HG03103 (cell line): ENCODE data around the gene CHMP1B.
"Not testable (repeated sequence)": the region's sequence is repeated elsewhere in the genome, so short reads cannot be mapped to it uniquely, and the experiment has no call there.

Experiments used
- ATAC-seq: cut with Tn5 transposase; IDR thresholded peaks from one replicate; pipeline ENCODE4 v1.9.1; 2021; ENCODE audit warnings: low read depth; ENCODE audit not compliant: unreplicated experiment

The CHMP1B gene

DNA sequence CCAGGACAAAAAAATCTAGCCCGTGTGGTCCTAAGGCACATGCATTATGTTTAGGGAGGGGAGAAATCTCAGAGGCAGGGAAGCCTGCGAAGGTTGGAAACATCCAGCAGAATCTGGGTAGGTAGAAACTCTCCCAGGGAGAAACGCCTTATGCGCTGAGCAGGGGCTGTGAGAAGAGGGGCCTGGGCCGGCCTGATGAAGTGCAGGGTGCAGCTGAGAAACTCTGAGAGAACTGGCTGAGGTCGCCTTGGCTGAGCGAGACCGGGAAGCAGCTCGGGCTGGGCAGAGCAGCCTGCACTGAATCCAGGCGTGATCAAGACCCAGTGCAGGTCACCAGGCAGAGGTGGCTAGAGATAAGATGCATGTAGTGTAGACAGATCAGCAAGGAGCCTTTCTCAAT lies 15.1 kb downstream of the CHMP1B start:
- ATAC-seq = no peak

DNA sequence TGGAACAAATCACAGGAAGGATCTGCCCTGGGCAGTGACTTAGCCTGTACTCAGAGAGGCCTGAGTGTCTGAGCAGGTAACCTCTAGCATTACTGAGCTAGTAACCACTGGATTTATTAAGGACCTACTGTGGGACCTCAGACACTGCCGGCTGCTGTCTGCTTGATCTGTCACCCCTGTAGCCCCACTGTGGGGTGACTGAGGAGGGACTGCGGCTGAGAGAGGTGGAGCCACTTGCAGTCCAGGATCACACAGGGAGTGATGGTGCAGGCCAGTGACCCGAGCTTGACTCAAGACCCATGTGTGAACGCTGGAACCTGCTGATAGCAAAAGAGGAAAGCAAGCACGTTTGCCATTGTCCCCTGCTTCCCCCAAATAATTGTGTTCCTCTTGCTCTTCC lies 15.6 kb downstream of the CHMP1B start:
- ATAC-seq = no peak

DNA sequence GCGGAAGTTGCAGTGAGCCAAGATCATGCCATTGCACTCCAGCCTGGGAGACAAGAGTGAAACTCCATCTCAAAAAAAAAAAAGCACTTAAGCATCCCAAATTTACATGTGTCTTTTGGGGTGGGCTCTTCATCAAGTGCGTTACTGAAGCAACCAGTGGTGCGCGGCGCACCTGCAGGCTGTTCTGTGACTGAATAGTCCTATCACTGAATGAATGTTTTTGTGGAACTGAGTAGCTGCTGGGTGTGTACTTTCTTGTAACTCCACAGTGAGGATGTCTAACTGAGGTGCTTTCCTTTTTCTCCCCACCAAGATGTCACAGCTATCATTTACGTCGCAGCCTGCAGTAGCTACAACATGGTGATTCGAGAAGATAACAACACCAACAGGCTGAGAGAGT lies 17.0 kb downstream of the CHMP1B start:
- no peak for ATAC-seq

DNA sequence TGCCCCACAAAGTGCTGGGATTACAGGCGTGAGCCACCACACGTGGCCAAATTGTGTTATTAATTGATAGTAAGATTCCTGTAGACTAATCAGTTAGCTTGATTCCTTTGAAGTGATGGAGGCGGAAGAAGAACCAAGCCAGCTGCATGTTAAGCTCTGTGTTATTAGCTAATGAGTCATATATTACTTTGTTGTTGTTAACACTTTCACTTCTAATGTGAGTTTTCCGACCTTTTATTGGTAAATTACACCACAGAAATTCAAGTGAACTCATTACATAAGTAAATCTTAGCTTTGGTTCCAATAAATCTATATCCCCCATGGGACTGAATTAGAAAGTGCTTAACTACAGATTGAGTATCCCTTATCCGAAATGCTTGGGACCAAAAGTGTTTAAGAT lies 20.3 kb downstream of the CHMP1B start:
- no peak for ATAC-seq

DNA sequence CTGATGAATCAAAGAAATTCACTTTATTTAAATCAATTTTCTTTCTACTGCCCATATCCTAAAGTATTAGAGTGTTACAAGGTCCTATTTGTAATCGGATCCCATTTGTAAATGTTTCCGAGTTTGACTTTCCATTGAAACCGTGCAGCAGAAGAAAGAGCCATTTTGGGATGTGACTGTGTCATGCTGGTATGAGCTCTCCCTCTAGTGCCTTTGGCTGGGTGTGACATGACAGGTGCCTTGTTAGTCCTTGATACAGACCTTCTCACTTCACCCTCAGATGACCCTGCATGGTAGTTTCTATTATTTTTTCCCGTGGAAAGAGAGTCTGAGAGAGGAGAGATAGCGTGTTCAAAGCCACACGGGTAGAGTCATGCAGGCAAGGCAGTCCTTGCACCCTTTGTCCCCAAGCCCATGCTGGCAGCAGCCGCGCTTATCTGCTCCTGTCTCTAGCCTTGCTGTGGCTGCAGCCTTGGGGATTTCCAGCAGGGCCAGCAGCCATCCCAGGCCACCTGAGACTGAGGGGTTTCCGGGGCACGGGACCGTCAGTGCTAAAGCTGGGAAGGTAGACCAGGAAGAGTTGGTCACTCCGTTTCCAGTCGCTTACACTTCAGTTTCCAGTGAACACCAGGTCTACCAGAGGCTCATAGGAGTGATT lies 21.4 kb downstream of the CHMP1B start:
- ATAC-seq = no peak

DNA sequence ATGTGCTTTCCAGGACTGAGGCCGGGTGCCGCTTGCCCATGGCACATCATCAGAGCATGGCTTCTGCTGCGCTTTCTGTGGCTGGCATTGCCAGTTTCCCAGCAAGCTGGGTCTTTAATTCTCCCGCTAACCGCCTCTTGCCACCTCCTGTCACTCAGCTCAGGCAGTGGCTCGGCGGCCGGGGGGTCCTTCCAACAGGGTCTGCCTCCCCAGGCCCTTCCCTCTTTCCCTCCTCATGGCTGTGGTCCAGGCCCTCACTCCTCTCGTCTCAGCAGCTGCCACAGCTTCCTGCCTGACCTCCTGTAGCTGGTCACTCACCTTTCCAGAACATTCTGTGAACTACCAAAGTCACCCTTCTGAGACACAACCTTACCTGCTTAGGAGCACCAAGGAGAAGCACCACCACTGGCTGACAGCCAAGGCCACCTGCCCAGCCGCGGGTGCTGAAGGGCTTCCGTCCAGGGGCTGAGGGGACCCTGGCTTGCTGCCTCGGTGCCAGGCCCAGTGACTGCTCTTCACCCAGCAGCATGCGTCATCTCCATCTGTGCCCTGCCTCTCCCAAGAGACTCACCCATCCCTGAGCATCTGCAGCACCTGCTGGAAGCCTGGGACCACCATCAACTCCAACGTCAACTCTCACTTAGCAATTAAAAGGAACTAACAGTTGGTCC lies 22.6 kb downstream of the CHMP1B start:
- no peak for ATAC-seq

DNA sequence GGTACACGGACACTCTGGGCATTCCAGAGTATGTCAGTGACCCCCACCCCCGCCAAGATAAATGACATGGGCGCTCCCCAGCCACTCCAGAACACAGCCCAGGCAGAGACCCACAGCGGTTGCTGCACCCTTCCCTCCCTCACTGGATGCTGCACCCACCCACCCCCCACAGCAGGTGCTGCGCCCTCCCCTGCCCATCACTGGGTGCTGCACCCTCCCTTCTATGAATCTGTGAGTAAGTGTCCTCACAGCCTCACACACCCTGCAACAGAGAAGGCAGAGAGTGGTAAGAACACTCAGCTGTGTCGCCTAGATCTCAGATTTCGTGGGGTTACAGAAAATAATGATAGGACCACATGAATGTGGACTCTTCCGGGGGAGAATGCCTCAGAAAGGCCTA lies 23.5 kb downstream of the CHMP1B start:
- no peak for ATAC-seq

DNA sequence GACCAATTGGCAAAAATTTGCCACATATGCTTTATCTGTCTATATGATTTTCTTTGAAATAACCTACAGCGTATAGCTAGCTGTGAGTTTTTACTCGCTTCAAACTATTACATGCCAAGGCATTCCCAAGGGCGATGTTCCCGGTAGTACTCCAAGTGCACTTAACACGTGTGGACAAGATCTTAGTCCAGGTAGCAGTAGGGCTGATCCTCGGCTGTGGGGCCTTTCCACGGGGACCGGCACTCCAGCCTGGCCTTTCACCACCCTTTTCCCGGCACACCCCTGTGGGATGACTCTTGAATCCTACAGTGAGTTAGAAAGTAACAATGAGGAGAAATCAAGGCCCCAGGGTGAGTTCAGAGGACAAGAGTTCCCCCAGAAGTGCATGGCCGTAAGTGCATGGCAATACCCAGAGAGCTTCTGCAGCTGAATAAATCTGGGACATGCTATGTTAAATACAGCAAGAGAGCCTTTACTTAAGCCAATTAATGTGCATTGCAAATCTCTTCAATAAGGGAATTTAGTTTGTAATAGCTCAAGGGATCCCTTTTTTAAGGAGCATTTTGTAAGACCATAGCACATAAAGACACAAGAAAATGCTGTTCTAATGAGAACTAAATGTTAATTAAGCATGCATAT lies 26.4 kb downstream of the CHMP1B start:
- no peak for ATAC-seq

DNA sequence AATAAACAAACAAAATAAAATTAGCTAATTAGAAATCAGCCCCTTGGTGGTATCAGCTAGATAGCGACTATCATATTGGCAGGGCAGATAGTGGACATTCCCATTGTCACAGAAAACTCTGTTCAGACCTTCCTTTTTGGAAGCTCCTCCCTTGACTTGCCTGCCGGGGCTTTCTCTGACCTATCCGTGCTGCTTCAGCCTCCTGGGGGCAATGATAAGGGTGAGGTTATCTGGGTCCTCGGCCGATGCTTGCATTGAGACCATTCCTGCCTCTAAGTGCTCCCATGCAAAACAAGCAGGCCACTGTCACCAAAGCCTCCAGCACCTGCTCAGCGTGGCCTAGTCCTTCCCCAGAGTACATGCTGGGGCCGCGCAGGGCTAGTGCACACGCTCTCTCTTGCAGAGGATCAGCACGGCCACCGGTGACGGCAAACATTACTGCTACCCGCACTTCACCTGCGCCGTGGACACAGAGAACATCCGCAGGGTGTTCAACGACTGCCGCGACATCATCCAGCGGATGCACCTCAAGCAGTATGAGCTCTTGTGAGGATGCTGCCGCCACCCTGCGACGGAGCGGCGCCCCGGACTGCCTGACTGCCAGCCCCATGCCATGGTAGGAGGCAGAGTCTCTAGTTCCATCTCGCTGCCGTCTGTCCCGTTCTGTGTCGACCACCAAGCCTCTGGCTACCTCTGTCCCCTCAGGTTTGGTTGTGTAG lies 29.5 kb downstream of the CHMP1B start:
- ATAC-seq = no peak

DNA sequence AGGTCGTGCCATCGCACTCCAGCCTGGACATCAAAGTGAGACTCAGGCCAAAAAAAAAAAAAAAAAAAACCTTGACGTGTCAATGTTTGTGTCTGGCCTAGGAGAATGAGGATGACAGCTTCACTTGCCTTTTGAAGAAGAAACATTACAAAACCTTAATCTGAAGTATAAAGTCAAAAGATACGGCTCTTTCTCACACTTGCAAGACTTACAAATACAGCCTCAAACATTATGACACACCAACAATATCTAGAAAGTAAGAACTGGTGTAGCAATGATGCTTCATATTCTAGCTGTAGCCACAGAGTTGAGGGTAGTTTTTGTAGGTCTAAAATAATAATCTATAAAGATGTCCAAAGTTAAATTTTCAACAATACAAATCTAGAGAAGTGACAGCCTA lies 31.4 kb downstream of the CHMP1B start:
- ATAC-seq = no peak

DNA sequence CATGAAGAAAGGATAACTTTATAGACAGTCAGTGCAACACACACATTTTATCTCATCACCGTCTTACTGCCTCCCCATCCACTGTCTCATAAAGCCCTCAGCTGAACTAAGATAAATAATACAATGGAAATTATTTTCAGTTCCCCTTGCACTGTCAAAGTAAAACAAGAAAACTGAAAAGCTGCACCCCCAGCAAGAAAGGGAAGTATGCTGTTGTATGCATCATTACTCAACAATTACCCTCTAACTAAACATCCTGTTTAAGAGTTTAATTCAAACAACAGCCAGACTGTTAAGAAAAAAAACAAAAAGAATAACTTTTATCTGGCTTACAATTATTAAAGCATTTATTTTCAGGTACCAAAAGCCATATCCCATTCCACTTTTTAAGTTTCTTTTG lies 31.9 kb downstream of the CHMP1B start:
- ATAC-seq = peak; percentile 95

DNA sequence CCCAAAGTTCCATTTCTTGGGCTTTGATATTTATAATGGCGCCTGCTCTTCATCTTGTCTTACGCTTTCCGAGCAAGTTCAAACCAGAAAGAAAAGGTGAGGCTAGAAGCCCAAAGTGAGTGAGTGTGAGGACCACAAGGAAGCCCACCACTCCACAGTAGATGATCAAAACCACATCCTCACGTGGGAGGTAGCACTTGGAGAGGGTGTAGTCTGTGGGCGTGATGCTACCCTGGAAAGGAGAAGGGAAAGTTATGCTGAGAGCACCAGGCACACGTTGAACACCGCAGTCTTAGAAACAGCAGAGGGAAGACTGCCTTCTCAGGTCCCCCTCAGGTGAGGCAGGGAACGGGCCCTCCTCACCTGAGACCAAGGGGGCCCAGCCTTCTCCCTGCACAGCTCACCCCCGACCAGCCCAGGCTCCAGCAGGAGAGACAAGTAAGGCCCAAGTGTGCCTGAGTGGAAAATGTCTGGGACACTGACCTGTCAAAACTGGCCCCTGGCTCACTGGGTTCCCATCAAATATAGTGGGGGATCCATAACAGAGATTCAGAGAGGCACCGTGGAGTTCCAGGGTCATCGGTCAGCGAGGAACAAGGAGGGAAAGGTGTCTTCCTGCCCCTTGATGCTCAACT lies 33.3 kb downstream of the CHMP1B start:
- no peak for ATAC-seq

DNA sequence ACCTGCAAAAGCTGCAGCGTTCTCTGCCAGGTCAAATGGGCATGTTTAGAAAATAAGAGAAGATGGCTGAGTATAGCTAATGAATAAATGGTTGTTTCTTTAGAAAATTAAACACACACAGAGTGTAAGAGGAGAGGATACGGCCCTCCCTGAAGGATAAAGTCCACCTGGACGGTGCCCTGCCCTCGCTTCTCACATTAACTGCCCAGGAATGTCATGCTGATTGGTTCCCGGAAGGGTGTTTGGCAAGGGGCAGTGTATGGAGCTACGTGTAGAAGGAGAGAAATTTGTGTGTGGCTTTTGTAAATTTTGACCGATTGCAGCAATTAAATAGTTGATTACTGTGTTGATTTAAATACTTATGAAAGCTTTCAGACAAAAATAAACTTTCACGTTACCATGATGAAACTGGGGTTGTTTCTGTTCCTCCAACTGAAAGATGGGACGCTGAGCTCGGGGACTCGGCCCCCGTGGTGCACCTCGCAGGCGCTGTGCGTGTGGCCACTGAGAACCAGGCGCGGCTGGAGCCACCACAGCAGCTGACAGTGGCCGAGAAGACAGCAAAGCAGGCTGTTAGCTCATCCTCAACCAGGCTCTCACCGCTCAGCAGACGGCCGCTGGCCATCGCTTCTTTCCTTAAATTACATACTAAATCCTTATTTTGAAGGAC lies 34.2 kb downstream of the CHMP1B start:
- no peak for ATAC-seq

DNA sequence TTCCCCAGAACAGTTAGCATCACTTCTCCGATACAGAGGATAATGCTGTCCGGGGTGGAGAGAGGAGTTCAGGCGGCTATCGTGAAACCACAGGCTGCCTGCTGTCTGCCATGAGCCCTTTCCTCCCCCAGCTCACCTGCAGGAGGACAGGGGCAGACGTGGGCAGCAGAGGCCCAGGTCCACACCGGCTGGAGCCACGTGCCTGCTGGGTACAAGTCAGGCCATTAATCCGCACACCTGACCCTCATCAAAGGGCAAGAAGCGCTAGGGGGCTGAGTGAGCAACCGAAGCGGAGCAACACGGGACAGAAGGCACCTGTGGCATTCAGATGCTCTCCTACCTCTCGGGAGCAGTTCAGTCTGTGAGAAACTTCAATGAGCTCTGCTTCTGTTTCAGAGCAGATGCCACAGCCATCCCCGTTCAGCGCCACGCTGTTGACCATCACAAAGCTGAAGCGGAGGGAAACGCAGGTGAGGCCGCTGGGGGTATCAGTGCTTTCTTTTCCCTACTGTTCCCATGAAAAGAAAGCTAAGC lies 35.4 kb downstream of the CHMP1B start:
- no peak for ATAC-seq

DNA sequence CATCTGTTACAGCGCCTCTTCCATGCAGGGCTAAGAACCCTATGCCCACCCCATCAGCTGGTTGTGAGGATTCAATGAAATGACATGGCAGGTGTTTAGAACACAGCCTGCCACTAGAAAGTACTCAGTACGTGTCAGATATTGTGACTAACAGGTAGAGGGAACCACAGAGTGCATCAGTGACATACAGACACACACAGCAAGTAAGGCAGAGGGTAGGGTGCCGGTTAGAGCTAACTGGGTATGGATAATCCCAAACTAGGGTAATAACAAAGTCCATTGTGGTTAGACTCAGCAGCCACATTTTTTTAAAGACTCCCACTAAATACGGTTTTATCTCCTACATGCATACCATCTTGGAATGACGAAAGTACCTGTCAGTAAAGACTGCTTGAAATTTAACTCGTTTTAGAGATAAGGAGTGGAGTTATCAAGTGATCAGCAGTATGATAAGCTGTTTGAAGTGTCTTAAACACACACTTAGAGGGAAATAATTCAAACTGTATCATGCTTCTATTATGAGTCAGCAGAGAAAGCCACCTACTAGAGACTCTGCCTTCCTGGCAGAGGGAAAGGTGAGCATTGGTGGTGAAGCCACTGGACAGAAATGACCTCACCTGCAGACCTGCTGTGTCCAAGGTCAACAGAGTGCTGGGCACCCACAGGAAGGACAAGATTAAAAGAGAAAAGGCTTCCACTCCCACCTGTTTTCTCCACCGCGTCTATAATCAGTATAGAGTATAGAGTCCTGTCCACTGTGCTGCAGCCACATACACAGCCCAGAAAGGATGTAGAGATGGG lies 36.3 kb downstream of the CHMP1B start:
- ATAC-seq = no peak

DNA sequence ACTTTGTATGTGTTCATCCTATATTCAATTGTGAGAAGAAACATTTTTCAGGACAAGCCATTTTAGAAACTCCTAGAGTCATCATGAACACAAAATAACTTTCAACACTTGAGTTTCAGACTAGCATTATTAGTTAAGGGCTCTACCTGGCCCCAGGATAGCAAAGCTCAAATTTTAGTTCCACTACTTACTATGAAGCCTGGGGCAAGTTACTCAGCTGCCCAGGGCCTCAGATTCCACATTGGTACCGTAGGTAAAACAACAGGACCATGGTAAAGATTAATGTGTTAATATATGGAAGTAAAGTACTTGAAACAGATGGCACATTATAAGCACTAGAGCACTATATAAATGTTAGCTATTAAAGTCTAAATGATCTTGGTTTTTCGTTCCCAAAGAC lies 37.5 kb downstream of the CHMP1B start:
- ATAC-seq = no peak

DNA sequence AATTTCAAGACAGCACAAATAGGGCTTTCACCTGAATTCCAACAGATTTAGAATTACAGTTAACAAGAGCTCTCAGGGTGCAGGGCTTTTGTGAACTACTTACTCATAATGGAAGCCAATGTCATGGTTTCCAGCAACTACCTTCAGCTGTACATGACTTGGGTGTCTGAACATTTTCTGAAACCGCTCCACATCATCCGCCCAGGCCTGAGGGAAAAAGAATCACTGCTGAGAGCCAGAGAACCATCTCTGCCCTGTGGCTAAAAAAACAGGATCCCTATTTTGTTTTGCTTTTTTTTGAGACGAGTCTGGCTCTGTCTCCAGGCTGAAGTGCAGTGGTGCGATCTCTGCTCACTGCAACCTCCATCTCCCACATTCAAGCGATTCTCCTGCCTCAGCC lies 38.1 kb downstream of the CHMP1B start:
- ATAC-seq = no peak

DNA sequence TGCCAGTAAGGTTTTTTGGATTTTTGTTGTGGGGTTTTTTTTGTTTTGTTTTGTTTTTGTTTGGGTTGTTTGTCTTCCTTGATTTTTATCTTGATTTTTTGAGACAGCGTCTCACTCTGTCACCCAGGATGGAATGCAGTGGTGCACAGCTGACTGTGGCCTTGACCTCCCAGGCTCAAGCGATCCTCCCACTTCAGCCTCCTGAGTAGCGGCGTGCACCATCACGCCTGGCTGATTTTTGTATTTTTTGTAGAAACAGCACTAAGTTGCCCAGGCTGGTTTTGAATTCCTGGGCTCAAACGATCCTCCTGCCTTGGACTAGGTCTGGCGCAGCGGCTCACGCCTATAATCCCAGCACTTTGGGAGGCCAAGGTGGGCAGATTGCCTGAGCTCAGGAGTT lies 40.5 kb downstream of the CHMP1B start:
- no peak for ATAC-seq

DNA sequence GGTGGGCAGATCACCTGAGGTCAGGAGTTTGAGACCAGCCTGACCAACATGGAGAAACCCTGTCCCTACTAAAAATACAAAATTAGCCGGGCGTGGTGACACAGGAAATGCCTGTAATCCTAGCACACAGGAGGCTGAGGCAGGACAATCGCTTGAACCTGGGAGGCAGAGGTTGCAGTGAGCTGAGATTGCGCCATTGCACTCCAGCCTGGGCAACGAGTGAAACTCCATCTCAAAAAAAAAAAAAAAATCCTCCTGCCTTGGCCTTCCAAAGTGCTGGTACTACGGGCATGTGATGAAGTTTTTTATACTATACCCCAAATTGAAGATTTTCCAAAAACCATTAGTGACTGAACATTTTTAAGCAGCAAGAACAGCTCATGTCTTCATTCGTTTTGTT lies 41.2 kb downstream of the CHMP1B start:
- not testable (repeated sequence) for ATAC-seq
